Measurements from ENCODE around the gene PLIN3. TPM values are rescaled to one million over a fixed set of nuclear protein-coding genes. Genes with fewer than 3 reads are reported as not detected.

PLIN3 gene, protein sequence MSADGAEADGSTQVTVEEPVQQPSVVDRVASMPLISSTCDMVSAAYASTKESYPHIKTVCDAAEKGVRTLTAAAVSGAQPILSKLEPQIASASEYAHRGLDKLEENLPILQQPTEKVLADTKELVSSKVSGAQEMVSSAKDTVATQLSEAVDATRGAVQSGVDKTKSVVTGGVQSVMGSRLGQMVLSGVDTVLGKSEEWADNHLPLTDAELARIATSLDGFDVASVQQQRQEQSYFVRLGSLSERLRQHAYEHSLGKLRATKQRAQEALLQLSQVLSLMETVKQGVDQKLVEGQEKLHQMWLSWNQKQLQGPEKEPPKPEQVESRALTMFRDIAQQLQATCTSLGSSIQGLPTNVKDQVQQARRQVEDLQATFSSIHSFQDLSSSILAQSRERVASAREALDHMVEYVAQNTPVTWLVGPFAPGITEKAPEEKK
- total RNA-seq (2022; extraction: Qiagen RNA extraction): 165 to 190 TPM (median 174 TPM) in 5 replicates

GRCh38 chr19:4867534-4868285, at the start of gene PLIN3:
Gene PLIN3 (minus strand): TSS chr19:4867667. CDS start chr19:4861394, 6,273 bp downstream.

GRCh38 chr19:4909156-4909896, 41.9 kb upstream of the PLIN3 start, which contains the start of gene UHRF1:
Gene UHRF1 (plus strand): TSS chr19:4909501. CDS start chr19:4910886, 1,385 bp downstream.

GRCh38 chr19:4902796-4903195, 35.3 kb upstream of the PLIN3 start, which contains the start of gene ARRDC5:
Gene ARRDC5 (minus strand): TSS chr19:4902896. CDS start chr19:4902825, 71 bp downstream.

GRCh38 chr19:4831304-4831978, 36.0 kb downstream of the PLIN3 start, which contains the start of gene TICAM1:
Gene TICAM1 (minus strand): TSS chr19:4831712. CDS start chr19:4818377, 13,335 bp downstream.

GRCh38 chr19:4791183-4792018, 76.1 kb downstream of the PLIN3 start, which contains the start of gene FEM1A:
Gene FEM1A (plus strand): TSS chr19:4791734. CDS start chr19:4791855, 121 bp downstream.

Other genes starting within 250 kb of the PLIN3 start
- 2.7 to 4.3 TPM (median 3.5 TPM) in 5 replicates for gene TNFAIP8L1, start 228.2 kb downstream of the PLIN3 start, total RNA-seq (2022; extraction: Qiagen RNA extraction)
- 116 to 145 TPM (median 140 TPM) in 5 replicates for gene MYDGF, start 197.3 kb downstream of the PLIN3 start, total RNA-seq (2022; extraction: Qiagen RNA extraction)
- gene DPP9, start 143.8 kb downstream of the PLIN3 start, total RNA-seq (2022; extraction: Qiagen RNA extraction): 55.3 to 61.0 TPM (median 56.0 TPM) in 5 replicates
- gene FEM1A, start 75.9 kb downstream of the PLIN3 start, total RNA-seq (2022; extraction: Qiagen RNA extraction): 5.5 to 5.8 TPM (median 5.7 TPM) in 5 replicates
- 8.2 to 11.5 TPM (median 10.2 TPM) in 5 replicates for gene TICAM1, start 36.0 kb downstream of the PLIN3 start, total RNA-seq (2022; extraction: Qiagen RNA extraction)
- gene ARRDC5, start 35.2 kb upstream of the PLIN3 start, total RNA-seq (2022; extraction: Qiagen RNA extraction): not detected in 5 replicates
- gene UHRF1, start 41.8 kb upstream of the PLIN3 start, total RNA-seq (2022; extraction: Qiagen RNA extraction): 44.4 to 48.8 TPM (median 44.5 TPM) in 5 replicates
- gene KDM4B, start 101.4 kb upstream of the PLIN3 start, total RNA-seq (2022; extraction: Qiagen RNA extraction): 8.5 to 10.1 TPM (median 9.7 TPM) in 5 replicates